Measurements from ENCODE around the gene USP53. TPM values are rescaled to one million over a fixed set of nuclear protein-coding genes. Genes with fewer than 3 reads are reported as not detected.
"Not testable (repeated sequence)": the region's sequence is repeated elsewhere in the genome, so short reads cannot be mapped to it uniquely, and the experiment has no call there.

Gene USP53
- total RNA-seq, result 10 to 100 TPM; 37.5 to 83.8 TPM

- H3K4me3 ChIP-seq, result peak within 1 kb of the TSS; percentile 69
- H3K9me3 ChIP-seq, result no peaks in the 10 kb centered on the region
- H3K9ac ChIP-seq (ENCODE audit: low read depth in 2 of 2, low read length in 2 of 2), result peak within 1 kb of the TSS; percentile 83 to 87
- H3K4me1 ChIP-seq, result no peaks in the 10 kb centered on the region
- DNase-seq, result peak; percentile 99
- H3K36me3 ChIP-seq, result no peaks in the 10 kb centered on the region
- intact Hi-C loops (cut with DNase I), result loop anchor here (5.0 to 10.0 kb wide), 3 partner anchors 52 to 170 kb away; no protein-coding TSS in a partner anchor
- no peaks in the 10 kb centered on the region for H3K27me3 ChIP-seq
- TF ChIP-seq, protein P1, sequence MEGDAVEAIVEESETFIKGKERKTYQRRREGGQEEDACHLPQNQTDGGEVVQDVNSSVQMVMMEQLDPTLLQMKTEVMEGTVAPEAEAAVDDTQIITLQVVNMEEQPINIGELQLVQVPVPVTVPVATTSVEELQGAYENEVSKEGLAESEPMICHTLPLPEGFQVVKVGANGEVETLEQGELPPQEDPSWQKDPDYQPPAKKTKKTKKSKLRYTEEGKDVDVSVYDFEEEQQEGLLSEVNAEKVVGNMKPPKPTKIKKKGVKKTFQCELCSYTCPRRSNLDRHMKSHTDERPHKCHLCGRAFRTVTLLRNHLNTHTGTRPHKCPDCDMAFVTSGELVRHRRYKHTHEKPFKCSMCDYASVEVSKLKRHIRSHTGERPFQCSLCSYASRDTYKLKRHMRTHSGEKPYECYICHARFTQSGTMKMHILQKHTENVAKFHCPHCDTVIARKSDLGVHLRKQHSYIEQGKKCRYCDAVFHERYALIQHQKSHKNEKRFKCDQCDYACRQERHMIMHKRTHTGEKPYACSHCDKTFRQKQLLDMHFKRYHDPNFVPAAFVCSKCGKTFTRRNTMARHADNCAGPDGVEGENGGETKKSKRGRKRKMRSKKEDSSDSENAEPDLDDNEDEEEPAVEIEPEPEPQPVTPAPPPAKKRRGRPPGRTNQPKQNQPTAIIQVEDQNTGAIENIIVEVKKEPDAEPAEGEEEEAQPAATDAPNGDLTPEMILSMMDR (IDR thresholded peaks at IDR 0.05), result no peak
- peak within 1 kb of the TSS; percentile 100 for H3K27ac ChIP-seq
Observed at GRCh38 chr4:119212234-119212963, at the start of gene USP53. Gene USP53, plus strand, starts transcription at chr4:119212713. Its CDS starts 27,047 bp downstream, at chr4:119239760.

DNA sequence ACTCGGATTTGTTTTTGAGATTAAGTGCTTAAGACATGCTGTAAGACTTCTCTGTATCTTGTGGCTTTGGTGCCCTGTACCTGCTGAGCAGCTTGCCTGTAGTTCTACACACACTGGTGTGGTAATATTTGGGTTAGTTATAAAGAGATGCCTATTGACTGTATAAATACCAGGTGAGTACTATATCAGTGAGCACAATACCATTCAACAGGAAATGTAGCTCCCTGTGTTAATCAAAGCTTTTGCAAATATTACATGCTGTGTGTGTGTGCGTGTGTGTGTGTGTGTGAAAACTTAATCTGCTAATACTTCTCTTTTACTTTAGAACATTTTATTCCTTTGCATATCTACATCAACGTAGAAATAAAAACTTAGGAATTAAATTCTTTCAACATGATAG is 46.7 kb upstream of the USP53 start:
- Histone ChIP-seq H3K4me3 (no peak overlapping the region), H3K9ac (ENCODE audit: low read depth in 2 of 2, low read length in 2 of 2) (no peak overlapping the region), H3K27me3 (no peaks in the 10 kb centered on the region), H3K4me1 (no peaks in the 10 kb centered on the region), H3K9me3 (no peaks in the 10 kb centered on the region), H3K27ac (no peak overlapping the region), H3K36me3 (no peaks in the 10 kb centered on the region)
- TF ChIP-seq, protein P1 (IDR thresholded peaks at IDR 0.05), result no peak
- intact Hi-C loops (cut with DNase I), result no loop called here
- no peak for DNase-seq

- H3K4me3 ChIP-seq, result no peak overlapping the region
- intact Hi-C loops (cut with DNase I), result no loop called here
- H3K27me3 ChIP-seq, result no peaks in the 10 kb centered on the region
- no peak overlapping the region for H3K27ac ChIP-seq
- H3K4me1 ChIP-seq, result no peaks in the 10 kb centered on the region
- H3K9me3 ChIP-seq, result no peaks in the 10 kb centered on the region
- no peak for DNase-seq
- TF ChIP-seq, protein P1 (IDR thresholded peaks at IDR 0.05), result no peak
- no peak overlapping the region for H3K9ac ChIP-seq (ENCODE audit: low read depth in 2 of 2, low read length in 2 of 2)
- no peaks in the 10 kb centered on the region for H3K36me3 ChIP-seq
Observed at GRCh38 chr4:119170195-119170594, 42.3 kb upstream of the USP53 start.

- H3K9ac ChIP-seq (ENCODE audit: low read depth in 2 of 2, low read length in 2 of 2), result no peak overlapping the region
- intact Hi-C loops (cut with DNase I), result no loop called here
- no peaks in the 10 kb centered on the region for H3K36me3 ChIP-seq
- H3K9me3 ChIP-seq, result no peaks in the 10 kb centered on the region
- DNase-seq, result no peak
- H3K4me1 ChIP-seq, result no peaks in the 10 kb centered on the region
- H3K27ac ChIP-seq, result no peak overlapping the region
- no peak overlapping the region for H3K4me3 ChIP-seq
- no peaks in the 10 kb centered on the region for H3K27me3 ChIP-seq
- TF ChIP-seq, protein P1 (IDR thresholded peaks at IDR 0.05), result no peak
Observed at GRCh38 chr4:119172223-119172622, 40.3 kb upstream of the USP53 start.

DNA sequence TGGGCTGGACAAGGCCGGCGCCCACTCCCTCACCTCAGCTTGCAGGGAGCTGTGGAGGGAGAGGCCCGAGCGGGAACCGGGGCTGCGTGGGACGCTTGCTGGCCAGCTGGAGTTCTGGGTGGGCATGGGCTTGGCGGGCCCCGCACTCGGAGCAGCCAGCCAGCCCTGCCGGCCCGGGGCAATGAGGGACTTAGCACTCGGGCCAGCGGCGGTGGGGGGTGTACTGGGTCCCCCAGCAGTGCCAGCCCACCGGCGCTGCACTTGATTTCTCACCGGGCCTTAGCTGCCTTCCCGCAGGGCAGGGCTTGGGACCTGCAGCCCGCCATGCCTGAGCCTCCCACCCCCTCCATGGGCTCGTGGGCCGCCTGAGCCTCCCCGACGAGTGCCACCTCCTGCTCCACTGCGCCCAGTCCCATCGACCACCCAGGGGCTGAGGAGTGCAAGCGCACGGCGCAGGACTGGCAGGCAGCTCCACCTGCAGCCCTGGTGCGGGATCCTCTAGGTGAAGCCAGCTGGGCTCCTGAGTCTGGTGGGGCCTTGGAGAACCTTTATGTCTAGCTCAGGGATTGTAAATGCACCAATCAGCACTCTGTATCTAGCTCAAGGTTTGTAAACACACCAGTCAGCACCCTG is 38.7 kb upstream of the USP53 start:
- H3K36me3 ChIP-seq; DNase-seq; H3K27me3 ChIP-seq; H3K9ac ChIP-seq (ENCODE audit: low read depth in 2 of 2, low read length in 2 of 2); H3K9me3 ChIP-seq; intact Hi-C loops (cut with DNase I); H3K27ac ChIP-seq; H3K4me3 ChIP-seq; H3K4me1 ChIP-seq: not testable (repeated sequence)

DNA sequence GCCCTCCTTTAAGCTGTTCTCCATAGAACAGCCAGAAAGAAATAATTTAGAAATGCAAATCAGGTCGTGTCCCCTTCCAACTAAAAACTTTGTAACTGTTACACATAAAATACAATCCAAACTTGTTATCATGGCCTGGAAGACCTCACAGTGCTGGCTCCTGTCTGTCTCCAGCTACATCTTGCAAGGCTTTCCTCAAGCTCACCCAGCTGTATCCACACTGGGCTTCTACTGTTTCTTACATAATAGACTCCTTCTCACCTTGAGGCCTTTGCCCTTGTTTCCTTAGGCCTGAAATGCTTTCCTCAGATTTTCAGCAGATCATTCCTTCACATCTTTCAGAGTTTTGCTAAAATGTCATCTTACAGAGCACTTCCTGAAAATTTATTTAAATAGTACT is 33.5 kb upstream of the USP53 start:
- H3K9me3 ChIP-seq, result no peaks in the 10 kb centered on the region
- DNase-seq, result no peak
- H3K9ac ChIP-seq (ENCODE audit: low read depth in 2 of 2, low read length in 2 of 2), result no peak overlapping the region
- no peak overlapping the region for H3K4me3 ChIP-seq
- intact Hi-C loops (cut with DNase I), result no loop called here
- TF ChIP-seq, protein P1 (IDR thresholded peaks at IDR 0.05), result no peak
- H3K4me1 ChIP-seq, result no peaks in the 10 kb centered on the region
- no peaks in the 10 kb centered on the region for H3K36me3 ChIP-seq
- H3K27ac ChIP-seq, result no peak overlapping the region
- H3K27me3 ChIP-seq, result no peaks in the 10 kb centered on the region

All from colonic mucosa (tissue), 4 donors.